Liver (tissue), 9 donors: Measurements from ENCODE around the gene ATP13A2. TPM values are rescaled to one million over a fixed set of nuclear protein-coding genes. Genes with fewer than 3 reads are reported as not detected.

Source experiments
- DNase-seq: peaks from one replicate; pipeline ENCODE4 v3.0.0-alpha.2; 2017; ENCODE audit warnings: low spot score
- H3K27ac ChIP-seq, 2 donors: one replicate each; pipeline ENCODE4 v1.7.0; 2013; ENCODE audit warnings: inconsistent platforms in 2 of 2, low read length in 2 of 2, control low read depth in 1 of 2, low read depth in 1 of 2, mild to moderate bottlenecking in 1 of 2
- H3K27me3 ChIP-seq, 4 donors: one replicate each; pipeline versions ENCODE4 v1.6.1 to v1.7.0; 2013; ENCODE audit warnings: low read length in 3 of 4, inconsistent platforms in 1 of 4, mild to moderate bottlenecking in 1 of 4, moderate library complexity in 1 of 4; ENCODE audit not compliant: control insufficient read depth in 4 of 4, insufficient read depth in 4 of 4
- H3K36me3 ChIP-seq, 4 donors: one replicate each; pipeline versions ENCODE4 v1.6.1 to v1.7.0; 2013; ENCODE audit warnings: low read length in 3 of 4, mild to moderate bottlenecking in 3 of 4, low read depth in 1 of 4, moderate library complexity in 1 of 4; ENCODE audit not compliant: control insufficient read depth in 4 of 4, insufficient read depth in 3 of 4
- H3K4me1 ChIP-seq, 4 donors: one replicate each; pipeline versions ENCODE4 v1.6.1 to v1.7.0; 2013; ENCODE audit warnings: low read length in 3 of 4, mild to moderate bottlenecking in 3 of 4, moderate library complexity in 1 of 4; ENCODE audit not compliant: control insufficient read depth in 4 of 4, insufficient read depth in 4 of 4
- H3K4me3 ChIP-seq, 3 donors: one replicate each; pipeline versions ENCODE4 v1.6.1 to v1.7.0; 2013; ENCODE audit warnings: low read length in 3 of 3, control low read depth in 1 of 3, low read depth in 1 of 3, mild to moderate bottlenecking in 1 of 3
- H3K9ac ChIP-seq, 2 donors: one replicate each; pipeline ENCODE4 v1.7.0; 2013; ENCODE audit warnings: low read length in 2 of 2, mild to moderate bottlenecking in 2 of 2, moderate library complexity in 2 of 2, control low read depth in 1 of 2, low read depth in 1 of 2
- H3K9me3 ChIP-seq, 4 donors: one replicate each; pipeline versions ENCODE4 v1.6.1 to v1.7.0; 2013; ENCODE audit warnings: low read length in 3 of 4; ENCODE audit not compliant: control insufficient read depth in 4 of 4
- ATF3 ChIP-seq: IDR thresholded peaks from 2 replicates; pipeline ENCODE4 v1.6.1; 2016; ENCODE audit warnings: antibody characterized with exemption
- EGR1 ChIP-seq, 2 donors: IDR thresholded peaks; 2 replicates each; pipeline ENCODE4 v1.6.1; 2016 to 2018; ENCODE audit warnings: antibody characterized with exemption in 2 of 2, low read depth in 2 of 2
- FOXA1 ChIP-seq: IDR thresholded peaks from 2 replicates; pipeline ENCODE4 v1.6.1; 2016; ENCODE audit warnings: antibody characterized with exemption
- FOXA2 ChIP-seq: IDR thresholded peaks from 2 replicates; pipeline ENCODE4 v1.6.1; 2016; ENCODE audit warnings: antibody characterized with exemption
- GABPA ChIP-seq, 2 donors: IDR thresholded peaks in 1 of 2; conservative IDR thresholded peaks in 1 of 2; 2 replicates each; pipeline ENCODE4 v1.6.1; 2016; ENCODE audit warnings: antibody characterized with exemption in 2 of 2, mild to moderate bottlenecking in 1 of 2, moderate library complexity in 1 of 2
- HNF4A ChIP-seq, 2 donors: conservative IDR thresholded peaks; 2 replicates each; pipeline ENCODE4 v1.6.1; 2016; ENCODE audit warnings: antibody characterized with exemption in 2 of 2, mild to moderate bottlenecking in 2 of 2
- HNF4G ChIP-seq: IDR thresholded peaks from 2 replicates; pipeline ENCODE4 v1.6.1; 2016; ENCODE audit warnings: antibody characterized with exemption
- JUND ChIP-seq, 2 donors: IDR thresholded peaks; 2 replicates each; pipeline ENCODE4 v1.6.1; 2016; ENCODE audit warnings: antibody characterized with exemption in 2 of 2
- MAX ChIP-seq: IDR thresholded peaks from 2 replicates; pipeline ENCODE4 v1.6.1; 2016; ENCODE audit warnings: antibody characterized with exemption
- NR2F2 ChIP-seq: IDR thresholded peaks from 2 replicates; pipeline ENCODE4 v1.6.1; 2016; ENCODE audit warnings: antibody characterized with exemption
- RAD21 ChIP-seq, 2 donors: IDR thresholded peaks; 2 replicates each; pipeline ENCODE4 v1.6.1; 2016; ENCODE audit warnings: antibody characterized with exemption in 2 of 2, mild to moderate bottlenecking in 2 of 2
- REST ChIP-seq: IDR thresholded peaks from 2 replicates; pipeline ENCODE4 v1.6.1; 2016; ENCODE audit warnings: antibody characterized with exemption, mild to moderate bottlenecking
- RXRA ChIP-seq, 2 donors: IDR thresholded peaks; 2 replicates each; pipeline ENCODE4 v1.6.1; 2017 to 2018; ENCODE audit warnings: antibody characterized with exemption in 2 of 2, mild to moderate bottlenecking in 1 of 2
- SP1 ChIP-seq: IDR thresholded peaks from 2 replicates; pipeline ENCODE4 v1.6.1; 2018; ENCODE audit warnings: antibody characterized with exemption, mild to moderate bottlenecking
- TAF1 ChIP-seq: conservative IDR thresholded peaks from 2 replicates; pipeline ENCODE4 v1.6.1; 2016; ENCODE audit warnings: antibody characterized with exemption, mild to moderate bottlenecking
- YY1 ChIP-seq: IDR thresholded peaks from 2 replicates; pipeline ENCODE4 v1.6.1; 2016; ENCODE audit warnings: antibody characterized with exemption, mild to moderate bottlenecking
- ZBTB33 ChIP-seq: IDR thresholded peaks from 2 replicates; pipeline ENCODE4 v1.6.1; 2016; ENCODE audit warnings: antibody characterized with exemption
- WGBS: extraction: QIAGEN DNeasy Blood & Tissue Kit; methylation state at CpG from one replicate; pipeline ENCODE4 v1.1.7; 2013; 5-methylcytosine and 5-hydroxymethylcytosine counted together
- polyA plus RNA-seq, 2 donors: library from polyadenylated mRNA; stranded (reverse) in 1 of 2; unstranded in 1 of 2; fragments of 200-250 nt in 1 of 2; fragments of >200 nt in 1 of 2; fragmentation: Nextera tagmentation in 1 of 2; extraction: Ambion mirVana in 1 of 2; gene quantifications; one replicate each; pipeline versions ENCODE4 v1.2.1 to v1.2.3, GENCODE V29; 2013 to 2015
- total RNA-seq, 2 donors: library from RNA; depleted of rRNA; stranded (reverse); fragments of >200 nt; gene quantifications; one replicate each; pipeline ENCODE4 v1.2.3, GENCODE V29; 2014
- donor health status: healthy.
- donor health status: healthy.
- donor health status: healthy.
- donor health status: healthy.
- donor health status: healthy.

The ATP13A2 gene
- total and polyA plus RNA-seq, 4 donors, result 2.4 to 12.2 (median 8.1) TPM

- no peaks in the 10 kb centered on the region for H3K9me3 ChIP-seq
- H3K27me3 ChIP-seq, result no peaks in the 10 kb centered on the region
- H3K27ac ChIP-seq, result no peak overlapping the region
- no peak overlapping the region for H3K9ac ChIP-seq
- DNase-seq, result no peak
- H3K4me3 ChIP-seq, result no peak overlapping the region
- 93% methylated on average over 15 of the region's 15 CpGs for WGBS
- no peak for TF ChIP-seq ATF3
- TF ChIP-seq RXRA (IDR thresholded peaks at IDR 0.05), result no peak
- TF ChIP-seq ZBTB33, result no peak
- no peak for TF ChIP-seq FOXA2
- TF ChIP-seq RAD21 (IDR thresholded peaks at IDR 0.05), result no peak
- no peak for TF ChIP-seq HNF4G
- no peak for TF ChIP-seq EGR1 (IDR thresholded peaks at IDR 0.05; ENCODE audit: low read depth in 2 of 2)
- no peak for TF ChIP-seq FOXA1
- TF ChIP-seq MAX, result no peak
- TF ChIP-seq YY1, result no peak
- no peak for TF ChIP-seq TAF1
- TF ChIP-seq GABPA (IDR thresholded peaks at IDR 0.05 in 1 of 2, conservative IDR thresholded peaks at IDR 0.05 in 1 of 2), result no peak
- TF ChIP-seq JUND (IDR thresholded peaks at IDR 0.05), result no peak
- TF ChIP-seq SP1, result no peak
- no peak for TF ChIP-seq REST
- peaks cover 8 to 21% (median 17%) of the 10 kb centered on the region in 4 donors for H3K4me1 ChIP-seq
- H3K36me3 ChIP-seq, result peaks cover 0 to 15% (median 7%) of the 10 kb centered on the region in 4 donors
Observed at GRCh38 chr1:17008208-17008855, 3.4 kb downstream of the ATP13A2 start.

GRCh38 chr1:17007121-17007520, 4.6 kb downstream of the ATP13A2 start:
- Histone ChIP-seq H3K27me3 (no peaks in the 10 kb centered on the region), H3K36me3 (peaks cover 0 to 21% (median 10%) of the 10 kb centered on the region in 4 donors), H3K9me3 (no peaks in the 10 kb centered on the region), H3K4me1 (peaks cover 8 to 18% (median 14%) of the 10 kb centered on the region in 4 donors), H3K9ac (no peak overlapping the region), H3K4me3 (no peak overlapping the region), H3K27ac (no peak overlapping the region)
- WGBS, result 94% methylated on average over 8 of the region's 8 CpGs
- DNase-seq, result no peak
- no peak for TF ChIP-seq ZBTB33
- no peak for TF ChIP-seq RAD21 (IDR thresholded peaks at IDR 0.05)
- no peak for TF ChIP-seq GABPA (IDR thresholded peaks at IDR 0.05 in 1 of 2, conservative IDR thresholded peaks at IDR 0.05 in 1 of 2)
- no peak for TF ChIP-seq FOXA2
- TF ChIP-seq HNF4A (conservative IDR thresholded peaks at IDR 0.05), result no peak
- no peak for TF ChIP-seq FOXA1
- TF ChIP-seq JUND (IDR thresholded peaks at IDR 0.05), result no peak
- TF ChIP-seq HNF4G, result no peak
- no peak for TF ChIP-seq NR2F2
- no peak for TF ChIP-seq REST
- no peak for TF ChIP-seq SP1
- no peak for TF ChIP-seq TAF1
- no peak for TF ChIP-seq RXRA (IDR thresholded peaks at IDR 0.05)
- TF ChIP-seq EGR1 (IDR thresholded peaks at IDR 0.05; ENCODE audit: low read depth in 2 of 2), result no peak
